Gastroesophageal sphincter (tissue), 4 donors: ENCODE measurements around the gene KCNE4. TPM values are rescaled to one million over a fixed set of nuclear protein-coding genes. Genes with fewer than 3 reads are reported as not detected.

Experiments
- ATAC-seq: fragments of 150-250 bp; one replicate; pipeline ENCODE4 v1.9.1; 2016; ENCODE audit warnings: mild to moderate bottlenecking, moderate library complexity
- H3K27ac ChIP-seq, 4 donors: fragments of 200-600 bp; sonication (generic) in 3 of 4; 1 replicate in 3 of 4; 2 replicates in 1 of 4; pipeline ENCODE4 v1.5.1; 2016 to 2019
- H3K27me3 ChIP-seq: fragments of 200-600 bp; sonication (generic); one replicate; pipeline ENCODE4 v1.5.1; 2019
- H3K36me3 ChIP-seq, 2 donors: fragments of 200-600 bp; sonication (generic); one replicate each; pipeline ENCODE4 v1.5.1; 2019; ENCODE audit warnings: control low read depth in 1 of 2
- H3K4me1 ChIP-seq, 3 donors: fragments of 200-600 bp; sonication (generic); 1 replicate in 2 of 3; 2 replicates in 1 of 3; pipeline ENCODE4 v1.5.1; 2016 to 2019; ENCODE audit warnings: control low read depth in 2 of 3
- H3K4me3 ChIP-seq, 2 donors: fragments of 200-600 bp; sonication (generic); one replicate each; pipeline ENCODE4 v1.5.1; 2019; ENCODE audit warnings: mild to moderate bottlenecking in 1 of 2, moderate library complexity in 1 of 2
- H3K9me3 ChIP-seq, 3 donors: fragments of 200-600 bp; sonication (generic); one replicate each; pipeline ENCODE4 v1.5.1; 2017 to 2019; ENCODE audit warnings: control low read depth in 2 of 3
- CTCF ChIP-seq, 4 experiments: fragments of 200-600 bp in 2 of 4; fragments of 450-650 bp in 2 of 4; sonication (generic) in 1 of 4; IDR thresholded peaks; one replicate each; pipeline ENCODE4 v1.5.1; 2017 to 2019; ENCODE audit warnings: antibody characterized with exemption in 4 of 4, mild to moderate bottlenecking in 2 of 4, moderate library complexity in 2 of 4
- EP300 ChIP-seq: sonication (generic); formaldehyde crosslinking; IDR thresholded peaks from one replicate; pipeline ENCODE4 v1.6.1; 2017; ENCODE audit warnings: antibody characterized with exemption, mild to moderate bottlenecking
- POLR2A ChIP-seq, 2 donors: fragments of 450-650 bp; IDR thresholded peaks; one replicate each; pipeline ENCODE4 v1.6.1; 2017; ENCODE audit warnings: antibody characterized with exemption in 2 of 2, mild to moderate bottlenecking in 2 of 2, moderate library complexity in 1 of 2
- POLR2AphosphoS5 ChIP-seq: sonication (generic); formaldehyde crosslinking; IDR thresholded peaks from one replicate; pipeline ENCODE4 v1.6.1; 2017; ENCODE audit warnings: antibody characterized with exemption
- WGBS, 2 donors: methylation state at CpG; one replicate each; pipeline ENCODE4 v1.1.5; 2018; ENCODE audit warnings: low coverage in 1 of 2; 5-methylcytosine and 5-hydroxymethylcytosine counted together
- total RNA-seq, 4 donors: library from RNA; depleted of rRNA; stranded (reverse); fragments of >200 nt; gene quantifications; one replicate each; pipeline ENCODE4 v1.1.0, GENCODE V29; 2016

KCNE4 gene
- total RNA-seq, 4 donors from 2014 or later: 13.0 to 24.8 (median 20.0) TPM

- no peaks in the 10 kb centered on the region for H3K4me1 ChIP-seq
- no peak for ATAC-seq
- TF ChIP-seq EP300 (no peak), POLR2AphosphoS5 (no peak), POLR2A (IDR thresholded peaks at IDR 0.05) (no peak), CTCF (IDR thresholded peaks at IDR 0.05) (no peak)
- H3K9me3 ChIP-seq: no peaks in the 10 kb centered on the region
- WGBS, 2 donors: 73% methylated on average over 1 of the region's 1 CpG; no CpG with 5 or more reads in 1 of the 2 donors
- no peaks in the 10 kb centered on the region for H3K27me3 ChIP-seq
- H3K4me3 ChIP-seq: no peak overlapping the region
- no peaks in the 10 kb centered on the region for H3K36me3 ChIP-seq
- no peak overlapping the region for H3K27ac ChIP-seq
Observed at GRCh38 chr2:223008956-223009355, 43.0 kb upstream of the KCNE4 start.

GRCh38 chr2:223010641-223011040, 41.3 kb upstream of the KCNE4 start:
- H3K4me3 ChIP-seq: no peak overlapping the region
- WGBS, 2 donors: 88 to 93% methylated on average over 3 of the region's 3 CpGs
- no peaks in the 10 kb centered on the region for H3K4me1 ChIP-seq
- H3K27ac ChIP-seq: no peak overlapping the region
- TF ChIP-seq POLR2A (IDR thresholded peaks at IDR 0.05) (no peak), EP300 (no peak), POLR2AphosphoS5 (no peak), CTCF (IDR thresholded peaks at IDR 0.05) (no peak)
- no peaks in the 10 kb centered on the region for H3K36me3 ChIP-seq
- H3K27me3 ChIP-seq: no peaks in the 10 kb centered on the region
- H3K9me3 ChIP-seq: no peaks in the 10 kb centered on the region
- ATAC-seq: no peak

GRCh38 chr2:223012291-223012690, 39.7 kb upstream of the KCNE4 start:
- Histone ChIP-seq H3K9me3 (no peaks in the 10 kb centered on the region), H3K4me1 (no peaks in the 10 kb centered on the region), H3K27me3 (no peaks in the 10 kb centered on the region), H3K36me3 (no peaks in the 10 kb centered on the region), H3K27ac (no peak overlapping the region), H3K4me3 (no peak overlapping the region)
- TF ChIP-seq POLR2AphosphoS5 (no peak), EP300 (no peak), POLR2A (IDR thresholded peaks at IDR 0.05) (no peak), CTCF (IDR thresholded peaks at IDR 0.05) (no peak)
- no peak for ATAC-seq
- WGBS, 2 donors: 75 to 80% methylated on average over 1 to 3 of the region's 6 CpGs

- WGBS, 2 donors: 69 to 100% methylated on average over 1 to 3 of the region's 3 CpGs
- H3K27ac ChIP-seq: no peak overlapping the region
- TF ChIP-seq CTCF (IDR thresholded peaks at IDR 0.05) (no peak), EP300 (no peak), POLR2A (IDR thresholded peaks at IDR 0.05) (no peak), POLR2AphosphoS5 (no peak)
- no peaks in the 10 kb centered on the region for H3K27me3 ChIP-seq
- H3K4me1 ChIP-seq: no peaks in the 10 kb centered on the region
- no peak for ATAC-seq
- H3K36me3 ChIP-seq: no peaks in the 10 kb centered on the region
- H3K9me3 ChIP-seq: no peaks in the 10 kb centered on the region
- no peak overlapping the region for H3K4me3 ChIP-seq
Observed at GRCh38 chr2:223019390-223019930, 32.5 kb upstream of the KCNE4 start.

GRCh38 chr2:223019987-223020717, 31.8 kb upstream of the KCNE4 start:
- Histone ChIP-seq H3K27ac (no peak overlapping the region), H3K4me3 (no peak overlapping the region), H3K27me3 (no peaks in the 10 kb centered on the region), H3K9me3 (no peaks in the 10 kb centered on the region), H3K4me1 (no peaks in the 10 kb centered on the region), H3K36me3 (no peaks in the 10 kb centered on the region)
- no peak for ATAC-seq
- TF ChIP-seq POLR2AphosphoS5: no peak
- no peak for TF ChIP-seq CTCF (IDR thresholded peaks at IDR 0.05)
- no peak for TF ChIP-seq EP300
- no peak for TF ChIP-seq POLR2A (IDR thresholded peaks at IDR 0.05)
- 92 to 97% methylated on average over 6 to 7 of the region's 7 CpGs for WGBS, 2 donors
